Neuronal stem cell (in vitro differentiated cells): ENCODE results near the gene SAMD9L.

Source experiments
- DNase-seq: peaks from one replicate; pipeline ENCODE4 v3.0.0-alpha.2; 2013; ENCODE audit warnings: low spot score
- H2AFZ ChIP-seq: one replicate; pipeline ENCODE4 v1.6.1; 2013; ENCODE audit warnings: mild to moderate bottlenecking, low read length, inconsistent platforms
- H2AK5ac ChIP-seq: 2 replicates; pipeline ENCODE4 v1.6.1; 2013; ENCODE audit warnings: low read depth, mild to moderate bottlenecking, inconsistent platforms, low read length, moderate library complexity, mixed read lengths
- H2BK120ac ChIP-seq: 2 replicates; pipeline ENCODE4 v1.6.1; 2013; ENCODE audit warnings: low read depth, mild to moderate bottlenecking, inconsistent platforms, low read length, moderate library complexity, mixed read lengths
- H2BK12ac ChIP-seq: one replicate; pipeline ENCODE4 v1.6.1; 2013; ENCODE audit warnings: low read length, inconsistent platforms
- H2BK15ac ChIP-seq: 2 replicates; pipeline ENCODE4 v1.6.1; 2013; ENCODE audit warnings: mild to moderate bottlenecking, low read length, inconsistent platforms, mixed read lengths
- H2BK5ac ChIP-seq: one replicate; pipeline ENCODE4 v1.6.1; 2013; ENCODE audit warnings: inconsistent platforms, mild to moderate bottlenecking, low read length, moderate library complexity
- H3K14ac ChIP-seq: one replicate; pipeline ENCODE4 v1.6.1; 2013; ENCODE audit warnings: low read length, inconsistent platforms
- H3K18ac ChIP-seq: 2 replicates; pipeline ENCODE4 v1.6.1; 2013; ENCODE audit warnings: low read length, inconsistent platforms
- H3K23ac ChIP-seq: 2 replicates; pipeline ENCODE4 v1.6.1; 2013; ENCODE audit warnings: low read depth, mild to moderate bottlenecking, mixed read lengths, low read length, inconsistent platforms; ENCODE audit not compliant: poor library complexity
- H3K27ac ChIP-seq: replicated peaks from 3 replicates; pipeline ENCODE4 v1.5.1; 2013; ENCODE audit warnings: low read length, inconsistent platforms
- H3K27me3 ChIP-seq, 3 experiments: 2 replicates each; pipeline ENCODE4 v1.6.1; 2013; ENCODE audit warnings: low read length in 3 of 3, mild to moderate bottlenecking in 2 of 3, inconsistent platforms in 1 of 3, low read depth in 1 of 3, mixed read lengths in 1 of 3, moderate library complexity in 1 of 3; ENCODE audit not compliant: control insufficient read depth in 3 of 3, insufficient read depth in 3 of 3
- H3K36me3 ChIP-seq, 2 donors: replicated peaks in 1 of 2; 2 replicates each; pipeline ENCODE4 v1.6.1; 2013; ENCODE audit warnings: low read length in 2 of 2; ENCODE audit not compliant: control insufficient read depth in 2 of 2, insufficient read depth in 2 of 2
- H3K4ac ChIP-seq: 2 replicates; pipeline ENCODE4 v1.6.1; 2013; ENCODE audit warnings: inconsistent platforms, mild to moderate bottlenecking, low read length, moderate library complexity
- H3K4me1 ChIP-seq, 2 donors: 1 replicate in 1 of 2; 2 replicates in 1 of 2; pipeline ENCODE4 v1.6.1; 2013; ENCODE audit warnings: low read length in 2 of 2, low read depth in 1 of 2; ENCODE audit not compliant: control insufficient read depth in 2 of 2, insufficient read depth in 1 of 2
- H3K4me2 ChIP-seq: one replicate; pipeline ENCODE4 v1.6.1; 2013; ENCODE audit warnings: mild to moderate bottlenecking, low read length, inconsistent platforms; ENCODE audit not compliant: insufficient read depth, poor library complexity, severe bottlenecking
- H3K4me3 ChIP-seq, 2 donors: 2 replicates each; pipeline ENCODE4 v1.5.1; 2013; ENCODE audit warnings: low read length in 2 of 2, mild to moderate bottlenecking in 2 of 2, inconsistent platforms in 1 of 2, moderate library complexity in 1 of 2
- H3K79me1 ChIP-seq: one replicate; pipeline ENCODE4 v1.6.1; 2013; ENCODE audit warnings: low read depth, mild to moderate bottlenecking, inconsistent platforms, low read length, moderate library complexity
- H3K9ac ChIP-seq: one replicate; pipeline ENCODE4 v1.6.1; 2013; ENCODE audit warnings: mild to moderate bottlenecking, low read depth, low read length, inconsistent platforms; ENCODE audit not compliant: poor library complexity
- H3K9me3 ChIP-seq, 2 donors: replicated peaks in 1 of 2; 2 replicates each; pipeline versions ENCODE3 to v1.6.1; 2013; ENCODE audit warnings: low read length in 2 of 2, mild to moderate bottlenecking in 2 of 2, inconsistent platforms in 1 of 2, low read depth in 1 of 2, mixed read lengths in 1 of 2, moderate library complexity in 1 of 2; ENCODE audit not compliant: control insufficient read depth in 2 of 2, insufficient read depth in 1 of 2
- H4K8ac ChIP-seq: one replicate; pipeline ENCODE4 v1.6.1; 2013; ENCODE audit warnings: low read depth, mild to moderate bottlenecking, inconsistent platforms, low read length, moderate library complexity
- H4K91ac ChIP-seq: one replicate; pipeline ENCODE4 v1.6.1; 2013; ENCODE audit warnings: low read length, low read depth, mild to moderate bottlenecking, inconsistent platforms; ENCODE audit not compliant: poor library complexity
- WGBS, 2 donors: extraction: QIAGEN DNeasy Blood & Tissue Kit; methylation state at CpG; one replicate each; pipeline ENCODE4 v1.1.7; 2013; ENCODE audit warnings: missing lambda C conversion rate in 2 of 2, mixed read lengths in 1 of 2; ENCODE audit not compliant: insufficient read length in 2 of 2, insufficient replicate concordance in 1 of 2; ENCODE audit errors: extremely low coverage in 2 of 2; 5-methylcytosine and 5-hydroxymethylcytosine counted together

Gene SAMD9L

GRCh38 chr7:93146472-93147141 lies 1.6 kb downstream of the SAMD9L start:
- DNase-seq, result no peak
- Histone ChIP-seq H3K14ac (no peak overlapping the region), H3K4me2 (no peak overlapping the region), H3K27me3 (peaks cover 0 to 3% (median 0%) of the 10 kb centered on the region in 3 experiments), H2BK15ac (no peak overlapping the region), H4K8ac (no peak overlapping the region), H3K4me1 (peaks cover 0 to 6% of the 10 kb centered on the region in 2 donors), H3K36me3 (no peaks in the 10 kb centered on the region), H3K9me3 (no peaks in the 10 kb centered on the region), H3K23ac (no peak overlapping the region), H3K27ac (no peak overlapping the region), H3K18ac (no peak overlapping the region), H3K4me3 (no peak overlapping the region), H2BK5ac (no peak overlapping the region), H3K79me1 (no peaks in the 10 kb centered on the region), H2AFZ (no peak overlapping the region), H2AK5ac (no peak overlapping the region), H4K91ac (no peak overlapping the region), H3K9ac (no peak overlapping the region), H2BK120ac (no peak overlapping the region), H2BK12ac (no peak overlapping the region), H3K4ac (no peak overlapping the region)
- WGBS, 2 donors, result no CpG with 5 or more reads among the region's 5 CpGs

- no peak overlapping the region for H3K9ac ChIP-seq
- no peak overlapping the region for H2AK5ac ChIP-seq
- H2BK5ac ChIP-seq, result no peak overlapping the region
- no peak overlapping the region for H4K8ac ChIP-seq
- H3K4ac ChIP-seq, result no peak overlapping the region
- H3K4me1 ChIP-seq, result peaks cover 0 to 6% of the 10 kb centered on the region in 2 donors
- no peaks in the 10 kb centered on the region for H3K9me3 ChIP-seq
- H3K36me3 ChIP-seq, result no peaks in the 10 kb centered on the region
- no peak overlapping the region for H2BK120ac ChIP-seq
- H3K27ac ChIP-seq, result no peak overlapping the region
- H3K4me2 ChIP-seq, result no peak overlapping the region
- H2BK12ac ChIP-seq, result no peak overlapping the region
- H3K18ac ChIP-seq, result no peak overlapping the region
- no CpG with 5 or more reads among the region's 1 CpG for WGBS, 2 donors
- no peak overlapping the region for H4K91ac ChIP-seq
- H2AFZ ChIP-seq, result no peak overlapping the region
- H3K4me3 ChIP-seq, result no peak overlapping the region
- H3K14ac ChIP-seq, result no peak overlapping the region
- H3K23ac ChIP-seq, result no peak overlapping the region
- H2BK15ac ChIP-seq, result no peak overlapping the region
- DNase-seq, result no peak
- no peaks in the 10 kb centered on the region for H3K79me1 ChIP-seq
- peaks cover 0 to 3% (median 0%) of the 10 kb centered on the region in 3 experiments for H3K27me3 ChIP-seq
Measured at GRCh38 chr7:93146036-93146435, 2.1 kb downstream of the SAMD9L start.

GRCh38 chr7:93145354-93145753 lies 2.8 kb downstream of the SAMD9L start:
- Histone ChIP-seq H2BK5ac (no peak overlapping the region), H3K36me3 (no peaks in the 10 kb centered on the region), H3K4ac (no peak overlapping the region), H3K4me3 (no peak overlapping the region), H2BK120ac (no peak overlapping the region), H3K4me2 (no peak overlapping the region), H3K18ac (no peak overlapping the region), H4K8ac (no peak overlapping the region), H3K79me1 (no peaks in the 10 kb centered on the region), H3K14ac (no peak overlapping the region), H3K9me3 (no peaks in the 10 kb centered on the region), H2AFZ (no peak overlapping the region), H3K23ac (no peak overlapping the region), H3K27me3 (peaks cover 0 to 3% (median 0%) of the 10 kb centered on the region in 3 experiments), H3K9ac (no peak overlapping the region), H2BK15ac (no peak overlapping the region), H4K91ac (no peak overlapping the region), H2BK12ac (no peak overlapping the region), H2AK5ac (no peak overlapping the region), H3K4me1 (peaks cover 0 to 6% of the 10 kb centered on the region in 2 donors), H3K27ac (no peak overlapping the region)
- no peak for DNase-seq
- WGBS, 2 donors, result no CpG with 5 or more reads among the region's 3 CpGs

GRCh38 chr7:93142127-93142526 lies 6.1 kb downstream of the SAMD9L start:
- no peak overlapping the region for H3K4me2 ChIP-seq
- no peak overlapping the region for H2AFZ ChIP-seq
- H3K18ac ChIP-seq, result no peak overlapping the region
- peaks cover 0 to 3% (median 0%) of the 10 kb centered on the region in 3 experiments for H3K27me3 ChIP-seq
- H3K79me1 ChIP-seq, result no peaks in the 10 kb centered on the region
- no peak overlapping the region for H3K14ac ChIP-seq
- DNase-seq, result no peak
- no peak overlapping the region for H3K4me3 ChIP-seq
- no peak overlapping the region for H3K9ac ChIP-seq
- H4K91ac ChIP-seq, result no peak overlapping the region
- H3K4me1 ChIP-seq, result peaks cover 0 to 2% of the 10 kb centered on the region in 2 donors
- WGBS, 2 donors, result no CpG with 5 or more reads among the region's 1 CpG
- H2AK5ac ChIP-seq, result no peak overlapping the region
- H3K4ac ChIP-seq, result no peak overlapping the region
- no peaks in the 10 kb centered on the region for H3K9me3 ChIP-seq
- no peaks in the 10 kb centered on the region for H3K36me3 ChIP-seq
- H2BK5ac ChIP-seq, result no peak overlapping the region
- H2BK12ac ChIP-seq, result no peak overlapping the region
- H4K8ac ChIP-seq, result no peak overlapping the region
- H3K27ac ChIP-seq, result no peak overlapping the region
- H3K23ac ChIP-seq, result no peak overlapping the region
- no peak overlapping the region for H2BK120ac ChIP-seq
- H2BK15ac ChIP-seq, result no peak overlapping the region
